ENCODE results near the gene SSBP3. TPM values are rescaled to one million over a fixed set of nuclear protein-coding genes. Genes with fewer than 3 reads are reported as not detected.

SSBP3 gene
- total RNA-seq, 4 donors from 2014 or later: 32.8 to 63.4 (median 47.4) TPM

DNA sequence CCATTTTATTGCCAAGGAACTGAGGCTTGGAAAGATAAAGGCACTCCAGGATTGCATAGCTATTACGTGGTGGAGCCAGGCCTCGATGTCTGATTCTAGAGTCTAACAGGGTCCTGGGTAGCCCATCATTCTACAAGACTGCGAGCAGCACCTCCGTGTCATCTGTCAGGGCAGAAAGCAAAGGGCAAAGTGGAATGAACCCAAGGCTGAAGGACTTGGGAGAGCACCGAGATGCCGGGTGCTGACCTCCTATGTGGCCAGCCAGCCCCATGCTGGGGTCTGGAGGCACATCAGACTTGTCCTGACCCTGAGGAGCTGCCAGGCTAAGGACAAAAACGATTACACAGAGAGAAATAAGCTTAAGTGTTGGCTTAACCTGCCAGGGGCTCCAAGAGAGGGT is 143.9 kb downstream of the SSBP3 start:
- peaks cover 0 to 7% (median 0%) of the 10 kb centered on the region in 4 donors for H3K36me3 ChIP-seq
- no peaks in the 10 kb centered on the region for H3K27me3 ChIP-seq
- WGBS: 94% methylated on average over 7 of the region's 7 CpGs
- DNase-seq (ENCODE audit: extremely low spot score): no peak
- no peaks in the 10 kb centered on the region for H3K9me3 ChIP-seq
- intact Hi-C loops (cut with DNase I): no loop called here
- H3K27ac ChIP-seq (replicated peaks in 1 of 4): no peak overlapping the region
- H3K4me3 ChIP-seq: no peak overlapping the region
- TF ChIP-seq POLR2A (IDR thresholded peaks at IDR 0.05; ENCODE audit: low read depth): no peak
- no peak for TF ChIP-seq POLR2AphosphoS5 (IDR thresholded peaks at IDR 0.05)
- no peak for TF ChIP-seq EP300 (IDR thresholded peaks at IDR 0.05)
- TF ChIP-seq, protein P1, sequence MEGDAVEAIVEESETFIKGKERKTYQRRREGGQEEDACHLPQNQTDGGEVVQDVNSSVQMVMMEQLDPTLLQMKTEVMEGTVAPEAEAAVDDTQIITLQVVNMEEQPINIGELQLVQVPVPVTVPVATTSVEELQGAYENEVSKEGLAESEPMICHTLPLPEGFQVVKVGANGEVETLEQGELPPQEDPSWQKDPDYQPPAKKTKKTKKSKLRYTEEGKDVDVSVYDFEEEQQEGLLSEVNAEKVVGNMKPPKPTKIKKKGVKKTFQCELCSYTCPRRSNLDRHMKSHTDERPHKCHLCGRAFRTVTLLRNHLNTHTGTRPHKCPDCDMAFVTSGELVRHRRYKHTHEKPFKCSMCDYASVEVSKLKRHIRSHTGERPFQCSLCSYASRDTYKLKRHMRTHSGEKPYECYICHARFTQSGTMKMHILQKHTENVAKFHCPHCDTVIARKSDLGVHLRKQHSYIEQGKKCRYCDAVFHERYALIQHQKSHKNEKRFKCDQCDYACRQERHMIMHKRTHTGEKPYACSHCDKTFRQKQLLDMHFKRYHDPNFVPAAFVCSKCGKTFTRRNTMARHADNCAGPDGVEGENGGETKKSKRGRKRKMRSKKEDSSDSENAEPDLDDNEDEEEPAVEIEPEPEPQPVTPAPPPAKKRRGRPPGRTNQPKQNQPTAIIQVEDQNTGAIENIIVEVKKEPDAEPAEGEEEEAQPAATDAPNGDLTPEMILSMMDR (IDR thresholded peaks at IDR 0.05): no peak
- H3K4me1 ChIP-seq: peaks cover 2 to 21% (median 11%) of the 10 kb centered on the region in 4 donors

DNA sequence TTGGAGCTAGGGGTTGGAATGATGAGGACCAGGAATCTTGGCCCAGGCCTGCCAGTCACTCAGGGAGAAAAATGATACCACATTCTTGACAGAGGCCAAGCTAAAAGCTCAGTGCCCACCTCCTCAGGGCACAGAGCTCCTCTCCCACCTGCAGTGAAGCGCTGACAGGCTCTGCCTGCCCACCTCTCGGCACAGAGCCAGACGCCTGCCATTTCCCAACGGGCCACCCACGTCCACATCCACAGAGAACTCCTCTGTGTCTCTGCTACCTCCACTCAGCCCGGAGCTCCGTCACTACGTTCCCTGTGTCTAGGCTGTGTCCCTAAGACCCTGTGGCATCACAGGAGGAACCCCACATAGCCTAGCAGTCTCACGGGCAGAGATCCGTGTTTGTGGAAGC is 145.4 kb downstream of the SSBP3 start:
- Histone ChIP-seq H3K36me3 (peaks cover 0 to 15% (median 3%) of the 10 kb centered on the region in 4 donors), H3K27ac (replicated peaks in 1 of 4) (no peak overlapping the region), H3K27me3 (no peaks in the 10 kb centered on the region), H3K4me3 (no peak overlapping the region), H3K4me1 (peaks cover 0 to 12% (median 6%) of the 10 kb centered on the region in 4 donors), H3K9me3 (no peaks in the 10 kb centered on the region)
- no peak for TF ChIP-seq POLR2AphosphoS5 (IDR thresholded peaks at IDR 0.05)
- DNase-seq (ENCODE audit: extremely low spot score): no peak
- WGBS: 100% methylated on average over 2 of the region's 10 CpGs
- intact Hi-C loops (cut with DNase I): no loop called here

DNA sequence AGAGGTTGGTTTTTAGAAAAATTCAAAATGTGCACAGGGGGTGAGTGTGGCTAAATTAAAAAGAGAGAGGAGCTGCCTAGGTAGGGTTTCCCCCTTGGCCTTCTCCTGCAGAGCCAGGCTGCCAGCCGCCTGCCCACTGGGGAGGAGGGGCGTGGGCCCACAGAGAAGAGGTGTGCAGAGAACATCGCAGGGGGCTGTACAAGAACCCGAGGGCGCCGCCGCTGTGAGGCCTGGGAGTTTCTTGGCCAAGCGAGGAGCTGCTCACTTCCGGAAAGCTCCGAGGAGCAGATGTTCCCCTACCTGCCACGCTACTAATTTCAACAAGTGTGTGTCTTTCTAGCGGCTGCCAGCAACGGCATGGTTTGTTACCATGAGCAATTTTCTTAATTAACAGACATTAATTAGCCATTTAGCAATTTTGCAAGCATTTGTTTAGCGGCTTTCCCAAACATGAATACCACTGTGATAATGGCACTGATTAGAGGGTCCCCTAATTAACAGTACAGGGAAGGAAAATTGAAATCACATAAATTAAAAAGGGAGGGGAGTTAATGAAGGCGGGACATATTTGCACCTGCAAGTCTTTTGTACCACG is 146.6 kb downstream of the SSBP3 start:
- DNase-seq (ENCODE audit: extremely low spot score): no peak
- Histone ChIP-seq H3K9me3 (no peaks in the 10 kb centered on the region), H3K27ac (replicated peaks in 1 of 4) (no peak overlapping the region), H3K4me3 (no peak overlapping the region), H3K27me3 (no peaks in the 10 kb centered on the region), H3K36me3 (peaks cover 0 to 20% (median 3%) of the 10 kb centered on the region in 4 donors), H3K4me1 (peaks cover 0 to 15% (median 4%) of the 10 kb centered on the region in 4 donors)
- 96% methylated on average over 12 of the region's 16 CpGs for WGBS
- intact Hi-C loops (cut with DNase I): no loop called here
- TF ChIP-seq POLR2A (IDR thresholded peaks at IDR 0.05; ENCODE audit: low read depth): no peak
- TF ChIP-seq, protein P1 (IDR thresholded peaks at IDR 0.05): no peak
- TF ChIP-seq POLR2AphosphoS5 (IDR thresholded peaks at IDR 0.05): no peak
- TF ChIP-seq EP300 (IDR thresholded peaks at IDR 0.05): no peak

DNA sequence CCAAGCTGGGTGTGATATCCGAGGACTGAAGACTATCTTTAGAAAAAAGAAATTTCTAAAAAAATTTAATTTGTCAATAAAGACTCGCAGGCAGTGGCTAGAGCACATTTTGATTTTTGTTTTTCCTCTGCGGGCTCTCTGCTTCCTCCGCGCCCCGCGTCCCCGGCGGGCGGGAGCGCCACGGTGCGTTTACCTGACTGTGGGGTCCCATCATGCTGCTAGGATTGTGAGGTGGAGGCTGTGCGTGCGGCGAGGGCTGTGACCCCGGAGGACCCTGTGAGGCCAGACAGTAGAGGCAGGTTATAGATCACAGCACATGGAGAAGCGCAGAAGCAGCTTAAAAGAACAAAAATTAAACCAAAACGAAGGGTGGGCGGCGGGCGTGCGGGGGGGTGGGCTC is 148.3 kb downstream of the SSBP3 start:
- Histone ChIP-seq H3K4me1 (peaks cover 0 to 25% (median 7%) of the 10 kb centered on the region in 4 donors), H3K27me3 (no peaks in the 10 kb centered on the region), H3K27ac (replicated peaks in 1 of 4) (no peak overlapping the region), H3K36me3 (peaks cover 0 to 20% (median 6%) of the 10 kb centered on the region in 4 donors), H3K4me3 (no peak overlapping the region), H3K9me3 (no peaks in the 10 kb centered on the region)
- WGBS: 95% methylated on average over 23 of the region's 23 CpGs
- TF ChIP-seq, protein P1 (IDR thresholded peaks at IDR 0.05): no peak
- TF ChIP-seq POLR2AphosphoS5 (IDR thresholded peaks at IDR 0.05) (no peak), EP300 (IDR thresholded peaks at IDR 0.05) (no peak), POLR2A (IDR thresholded peaks at IDR 0.05; ENCODE audit: low read depth) (no peak)
- DNase-seq (ENCODE audit: extremely low spot score): no peak
- intact Hi-C loops (cut with DNase I): loop anchor here (2.0 kb wide), 1 partner anchor 127 kb away; no protein-coding TSS in a partner anchor

DNA sequence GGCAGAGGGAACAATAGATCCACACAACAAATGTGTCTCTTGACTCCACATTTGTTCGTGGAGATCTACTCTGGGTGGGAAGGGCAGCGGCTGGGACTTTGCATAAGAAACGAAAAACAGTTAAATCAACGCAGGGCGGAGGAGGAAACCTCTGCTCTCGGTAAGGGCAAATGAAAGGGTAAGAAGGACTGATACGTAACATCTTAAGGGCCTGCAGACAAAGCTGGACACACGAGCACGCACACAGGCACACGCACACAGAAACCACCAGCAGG is 148.9 kb downstream of the SSBP3 start:
- 89% methylated on average over 10 of the region's 10 CpGs for WGBS
- Histone ChIP-seq H3K27me3 (no peaks in the 10 kb centered on the region), H3K36me3 (peaks cover 0 to 24% (median 7%) of the 10 kb centered on the region in 4 donors), H3K9me3 (no peaks in the 10 kb centered on the region), H3K4me3 (no peak overlapping the region), H3K4me1 (peaks cover 0 to 20% (median 6%) of the 10 kb centered on the region in 4 donors), H3K27ac (replicated peaks in 1 of 4) (no peak overlapping the region)
- TF ChIP-seq EP300 (IDR thresholded peaks at IDR 0.05) (no peak), POLR2AphosphoS5 (IDR thresholded peaks at IDR 0.05) (no peak), POLR2A (IDR thresholded peaks at IDR 0.05; ENCODE audit: low read depth) (no peak)
- TF ChIP-seq, protein P1 (IDR thresholded peaks at IDR 0.05): no peak
- intact Hi-C loops (cut with DNase I): loop anchor here (2.0 kb wide), 1 partner anchor 126 kb away; no protein-coding TSS in a partner anchor
- DNase-seq (ENCODE audit: extremely low spot score): no peak
